Astrocyte (in vitro differentiated cells and primary cell): ENCODE data around the gene PNO1.

Experiments
- CTCF ChIP-seq: IDR thresholded peaks from 2 replicates; pipeline ENCODE4 v1.5.1; 2011; ENCODE audit warnings: low read depth, mild to moderate bottlenecking, inconsistent platforms, low read length, moderate library complexity; ENCODE audit not compliant: insufficient read depth
- EZH2 ChIP-seq: IDR thresholded peaks from 2 replicates; pipeline ENCODE4 v1.6.1; 2012; ENCODE audit warnings: mild to moderate bottlenecking, low read length, inconsistent platforms; ENCODE audit not compliant: insufficient read depth

- TF ChIP-seq CTCF: no peak
- no peak for TF ChIP-seq EZH2
These were observed 35.5 kb downstream of the PNO1 start for GRCh38 chr2:68193144-68193543.
